GM23338 (cell line): Measurements from ENCODE around the gene OTOG. TPM values are rescaled to one million over a fixed set of nuclear protein-coding genes. Genes with fewer than 3 reads are reported as not detected.

Experiments
- ATAC-seq: fragments of 200-7000 bp; cut with Tn5 transposase; 3 replicates; pipeline ENCODE4 v1.9.1; 2020
- DNase-seq: peaks from one replicate; pipeline ENCODE4 v3.0.0-alpha.2; 2015; ENCODE audit warnings: low spot score
- H2AFZ ChIP-seq: fragments of 200-600 bp; sonication (generic); 2 replicates; pipeline ENCODE4 v1.8.0; 2016; ENCODE audit warnings: antibody characterized with exemption, mild to moderate bottlenecking, moderate library complexity
- H3F3A ChIP-seq: fragments of 200-600 bp; sonication (generic); replicated peaks from 2 replicates; pipeline ENCODE4 v1.8.0; 2017; ENCODE audit warnings: antibody characterized with exemption, mixed run types, low read depth
- H3K27ac ChIP-seq: fragments of 200-600 bp; sonication (generic); 2 replicates; pipeline ENCODE4 v1.6.1; 2016; ENCODE audit warnings: low read depth
- H3K27me3 ChIP-seq: fragments of 200-600 bp; sonication (generic); 2 replicates; pipeline ENCODE4 v1.8.0; 2016; ENCODE audit warnings: mild to moderate bottlenecking, mixed run types, moderate library complexity; ENCODE audit not compliant: insufficient read depth
- H3K36me3 ChIP-seq: fragments of 200-600 bp; sonication (generic); 2 replicates; pipeline ENCODE4 v1.8.0; 2016; ENCODE audit warnings: mild to moderate bottlenecking; ENCODE audit not compliant: insufficient read depth
- H3K4me1 ChIP-seq: fragments of 200-600 bp; sonication (generic); 2 replicates; pipeline ENCODE4 v1.8.0; 2016; ENCODE audit warnings: mild to moderate bottlenecking, moderate library complexity; ENCODE audit not compliant: insufficient read depth
- H3K4me2 ChIP-seq: fragments of 200-600 bp; sonication (generic); 2 replicates; pipeline ENCODE4 v1.7.1; 2017; ENCODE audit warnings: mixed run types
- H3K4me3 ChIP-seq: fragments of 200-600 bp; sonication (generic); 2 replicates; pipeline ENCODE4 v1.6.1; 2016; ENCODE audit warnings: mixed run types
- H3K79me2 ChIP-seq: fragments of 200-600 bp; sonication (generic); replicated peaks from 2 replicates; pipeline ENCODE4 v1.8.0; 2017; ENCODE audit warnings: mild to moderate bottlenecking; ENCODE audit not compliant: insufficient read depth
- H3K9me2 ChIP-seq: fragments of 200-600 bp; sonication (generic); 2 replicates; pipeline ENCODE4 v1.8.0; 2017; ENCODE audit not compliant: insufficient read depth
- H4K20me1 ChIP-seq: fragments of 200-600 bp; sonication (generic); replicated peaks from 2 replicates; pipeline ENCODE4 v1.8.0; 2017; ENCODE audit warnings: mild to moderate bottlenecking; ENCODE audit not compliant: insufficient read depth
- H3K27ac Mint-ChIP-seq: 2 replicates; pipeline ENCODE4 v1.8.0; 2020; ENCODE audit warnings: inconsistent platforms, mild to moderate bottlenecking, moderate library complexity, mixed read lengths
- H3K27me3 Mint-ChIP-seq: 3 replicates; pipeline ENCODE4 v1.8.0; 2022; ENCODE audit warnings: low read depth, mild to moderate bottlenecking, moderate library complexity, mixed read lengths, inconsistent platforms; ENCODE audit not compliant: insufficient read depth, poor library complexity
- H3K36me3 Mint-ChIP-seq: 3 replicates; pipeline ENCODE4 v1.8.0; 2021; ENCODE audit warnings: low read depth, mild to moderate bottlenecking, inconsistent platforms, moderate library complexity, mixed read lengths
- H3K4me1 Mint-ChIP-seq: 3 replicates; pipeline ENCODE4 v1.8.0; 2020; ENCODE audit warnings: mild to moderate bottlenecking, inconsistent platforms, mixed read lengths
- H3K4me3 Mint-ChIP-seq: 3 replicates; pipeline ENCODE4 v1.8.0; 2021; ENCODE audit warnings: moderate library complexity, mild to moderate bottlenecking, inconsistent platforms, mixed read lengths
- H3K9me3 Mint-ChIP-seq: 3 replicates; pipeline ENCODE4 v1.8.0; 2020; ENCODE audit warnings: moderate library complexity, mild to moderate bottlenecking, inconsistent platforms, mixed read lengths
- CREB1 ChIP-seq: fragments of 250-450 bp; sonication (Bioruptor Pico); IDR thresholded peaks from 2 replicates; pipeline ENCODE4 v1.5.0; 2020; ENCODE audit warnings: low read depth, mild to moderate bottlenecking, moderate library complexity
- ETS1 ChIP-seq: IDR thresholded peaks from 2 replicates; pipeline ENCODE4 v1.6.1; 2016; ENCODE audit warnings: antibody characterized with exemption
- EZH2 ChIP-seq: fragments of 200-600 bp; sonication (generic); IDR thresholded peaks from one replicate; pipeline ENCODE4 v1.8.0; 2017; ENCODE audit warnings: antibody characterized with exemption, mild to moderate bottlenecking, low read depth; ENCODE audit not compliant: unreplicated experiment
- EZH2phosphoT487 ChIP-seq: fragments of 200-600 bp; sonication (generic); IDR thresholded peaks from one replicate; pipeline ENCODE4 v1.8.1; 2018; ENCODE audit warnings: antibody characterized with exemption; ENCODE audit not compliant: unreplicated experiment
- JUNB ChIP-seq: IDR thresholded peaks from one replicate; pipeline ENCODE4 v1.6.1; 2016; ENCODE audit warnings: antibody characterized with exemption; ENCODE audit not compliant: unreplicated experiment
- NANOG ChIP-seq: IDR thresholded peaks from 2 replicates; pipeline ENCODE4 v1.6.1; 2016; ENCODE audit warnings: antibody characterized with exemption, borderline replicate concordance
- POLR2AphosphoS5 ChIP-seq: IDR thresholded peaks from 2 replicates; pipeline ENCODE4 v1.6.1; 2016; ENCODE audit warnings: antibody characterized with exemption, low read depth
- REST ChIP-seq: IDR thresholded peaks from one replicate; pipeline ENCODE4 v1.6.1; 2018; ENCODE audit warnings: antibody characterized with exemption; ENCODE audit not compliant: unreplicated experiment
- STAT1 ChIP-seq: IDR thresholded peaks from one replicate; pipeline ENCODE4 v1.6.1; 2016; ENCODE audit warnings: antibody characterized with exemption; ENCODE audit not compliant: unreplicated experiment
- ZNF114 ChIP-seq: fragments of 250-450 bp; sonication (Bioruptor Pico); IDR thresholded peaks from 2 replicates; pipeline ENCODE4 v1.5.0; 2020; ENCODE audit warnings: mild to moderate bottlenecking, moderate library complexity
- ZNF331 ChIP-seq: fragments of 250-450 bp; sonication (Bioruptor Pico); IDR thresholded peaks from 2 replicates; pipeline ENCODE4 v1.5.0; 2020; ENCODE audit warnings: low read depth, mild to moderate bottlenecking, moderate library complexity
- polyA plus RNA-seq: library from polyadenylated mRNA; unstranded; fragments of >200 nt; fragmentation: Nextera tagmentation; extraction: Ambion mirVana; gene quantifications from 2 replicates; pipeline ENCODE4 v1.2.1, GENCODE V29; 2016
- total RNA-seq: library from RNA; depleted of rRNA; stranded (reverse); fragments of >200 nt; shearing (Covaris generic); gene quantifications from 2 replicates; pipeline ENCODE4 v1.2.3, GENCODE V29; 2014
- TF ChIP-seq, protein P1 (sequence below), 2 experiments: fragments of 200-600 bp in 1 of 2; sonication (generic) in 1 of 2; conservative IDR thresholded peaks; 2 replicates each; pipeline versions ENCODE4 v1.5.1 to v1.6.1; 2016 to 2017; ENCODE audit warnings: antibody characterized with exemption in 2 of 2, low read depth in 2 of 2, mild to moderate bottlenecking in 2 of 2, moderate library complexity in 1 of 2
- TF ChIP-seq, protein P2 (sequence below): fragments of 250-450 bp; sonication (Bioruptor Pico); IDR thresholded peaks from 2 replicates; pipeline ENCODE4 v1.5.0; 2020; ENCODE audit warnings: mild to moderate bottlenecking, moderate library complexity

The OTOG gene
- total and polyA plus RNA-seq, 2 experiments from 2014 or later: 0.40 to 0.52 TPM

DNA sequence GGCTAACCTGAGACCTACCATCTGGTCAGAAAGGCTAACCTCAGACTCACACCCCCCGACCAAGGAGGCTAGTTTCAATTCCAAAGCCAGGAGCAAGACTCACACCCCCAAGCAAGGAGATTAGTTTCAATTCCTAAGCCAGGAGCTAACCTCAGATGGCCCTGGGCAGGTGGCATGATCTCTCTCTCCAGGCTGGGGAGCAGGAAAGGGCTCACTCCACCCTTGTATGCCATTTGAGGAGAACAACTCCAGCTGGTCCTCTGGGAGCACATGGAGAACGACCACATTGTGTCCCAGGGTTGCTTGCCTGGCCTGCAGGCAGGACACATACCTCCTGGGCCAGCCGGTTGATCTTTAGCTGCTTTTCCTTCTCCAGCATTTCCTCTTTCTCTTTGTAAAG lies 35.5 kb upstream of the OTOG start:
- Mint-ChIP-seq H3K27me3 (peaks cover 3% of the 10 kb centered on the region), H3K4me1 (peaks cover 12% of the 10 kb centered on the region)
- no peaks in the 10 kb centered on the region for H3K79me2 ChIP-seq

More for the DNA sequence above, 35.5 kb upstream of the OTOG start:
- no peak overlapping the region for H3K27ac Mint-ChIP-seq
- no peaks in the 10 kb centered on the region for H3F3A ChIP-seq
- H4K20me1 ChIP-seq: no peaks in the 10 kb centered on the region
- no peak overlapping the region for H3K4me3 ChIP-seq
- no peak overlapping the region for H3K27ac ChIP-seq
- no peak for DNase-seq
- H3K36me3 ChIP-seq: no peaks in the 10 kb centered on the region
- no peaks in the 10 kb centered on the region for H3K4me1 ChIP-seq
- H3K36me3 Mint-ChIP-seq: no peaks in the 10 kb centered on the region; the same call in 2 of the 3 replicates
- no peak for ATAC-seq
- no peak overlapping the region for H3K4me3 Mint-ChIP-seq
- H3K9me3 Mint-ChIP-seq: no peaks in the 10 kb centered on the region
- H2AFZ ChIP-seq: no peak overlapping the region
- H3K27me3 ChIP-seq: no peaks in the 10 kb centered on the region
- no peak overlapping the region for H3K4me2 ChIP-seq
- no peaks in the 10 kb centered on the region for H3K9me2 ChIP-seq
- TF ChIP-seq JUNB (no peak), EZH2 (no peak), REST (no peak), ETS1 (no peak), POLR2AphosphoS5 (no peak), NANOG (no peak), STAT1 (no peak), EZH2phosphoT487 (no peak), ZNF331 (no peak), ZNF114 (CRISPR knock-in tag) (no peak), CREB1 (CRISPR knock-in tag) (no peak)
- TF ChIP-seq, protein P1, sequence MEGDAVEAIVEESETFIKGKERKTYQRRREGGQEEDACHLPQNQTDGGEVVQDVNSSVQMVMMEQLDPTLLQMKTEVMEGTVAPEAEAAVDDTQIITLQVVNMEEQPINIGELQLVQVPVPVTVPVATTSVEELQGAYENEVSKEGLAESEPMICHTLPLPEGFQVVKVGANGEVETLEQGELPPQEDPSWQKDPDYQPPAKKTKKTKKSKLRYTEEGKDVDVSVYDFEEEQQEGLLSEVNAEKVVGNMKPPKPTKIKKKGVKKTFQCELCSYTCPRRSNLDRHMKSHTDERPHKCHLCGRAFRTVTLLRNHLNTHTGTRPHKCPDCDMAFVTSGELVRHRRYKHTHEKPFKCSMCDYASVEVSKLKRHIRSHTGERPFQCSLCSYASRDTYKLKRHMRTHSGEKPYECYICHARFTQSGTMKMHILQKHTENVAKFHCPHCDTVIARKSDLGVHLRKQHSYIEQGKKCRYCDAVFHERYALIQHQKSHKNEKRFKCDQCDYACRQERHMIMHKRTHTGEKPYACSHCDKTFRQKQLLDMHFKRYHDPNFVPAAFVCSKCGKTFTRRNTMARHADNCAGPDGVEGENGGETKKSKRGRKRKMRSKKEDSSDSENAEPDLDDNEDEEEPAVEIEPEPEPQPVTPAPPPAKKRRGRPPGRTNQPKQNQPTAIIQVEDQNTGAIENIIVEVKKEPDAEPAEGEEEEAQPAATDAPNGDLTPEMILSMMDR (conservative IDR thresholded peaks at IDR 0.05; ENCODE audit: low read depth in 2 of 2): no peak
- TF ChIP-seq, protein P2, sequence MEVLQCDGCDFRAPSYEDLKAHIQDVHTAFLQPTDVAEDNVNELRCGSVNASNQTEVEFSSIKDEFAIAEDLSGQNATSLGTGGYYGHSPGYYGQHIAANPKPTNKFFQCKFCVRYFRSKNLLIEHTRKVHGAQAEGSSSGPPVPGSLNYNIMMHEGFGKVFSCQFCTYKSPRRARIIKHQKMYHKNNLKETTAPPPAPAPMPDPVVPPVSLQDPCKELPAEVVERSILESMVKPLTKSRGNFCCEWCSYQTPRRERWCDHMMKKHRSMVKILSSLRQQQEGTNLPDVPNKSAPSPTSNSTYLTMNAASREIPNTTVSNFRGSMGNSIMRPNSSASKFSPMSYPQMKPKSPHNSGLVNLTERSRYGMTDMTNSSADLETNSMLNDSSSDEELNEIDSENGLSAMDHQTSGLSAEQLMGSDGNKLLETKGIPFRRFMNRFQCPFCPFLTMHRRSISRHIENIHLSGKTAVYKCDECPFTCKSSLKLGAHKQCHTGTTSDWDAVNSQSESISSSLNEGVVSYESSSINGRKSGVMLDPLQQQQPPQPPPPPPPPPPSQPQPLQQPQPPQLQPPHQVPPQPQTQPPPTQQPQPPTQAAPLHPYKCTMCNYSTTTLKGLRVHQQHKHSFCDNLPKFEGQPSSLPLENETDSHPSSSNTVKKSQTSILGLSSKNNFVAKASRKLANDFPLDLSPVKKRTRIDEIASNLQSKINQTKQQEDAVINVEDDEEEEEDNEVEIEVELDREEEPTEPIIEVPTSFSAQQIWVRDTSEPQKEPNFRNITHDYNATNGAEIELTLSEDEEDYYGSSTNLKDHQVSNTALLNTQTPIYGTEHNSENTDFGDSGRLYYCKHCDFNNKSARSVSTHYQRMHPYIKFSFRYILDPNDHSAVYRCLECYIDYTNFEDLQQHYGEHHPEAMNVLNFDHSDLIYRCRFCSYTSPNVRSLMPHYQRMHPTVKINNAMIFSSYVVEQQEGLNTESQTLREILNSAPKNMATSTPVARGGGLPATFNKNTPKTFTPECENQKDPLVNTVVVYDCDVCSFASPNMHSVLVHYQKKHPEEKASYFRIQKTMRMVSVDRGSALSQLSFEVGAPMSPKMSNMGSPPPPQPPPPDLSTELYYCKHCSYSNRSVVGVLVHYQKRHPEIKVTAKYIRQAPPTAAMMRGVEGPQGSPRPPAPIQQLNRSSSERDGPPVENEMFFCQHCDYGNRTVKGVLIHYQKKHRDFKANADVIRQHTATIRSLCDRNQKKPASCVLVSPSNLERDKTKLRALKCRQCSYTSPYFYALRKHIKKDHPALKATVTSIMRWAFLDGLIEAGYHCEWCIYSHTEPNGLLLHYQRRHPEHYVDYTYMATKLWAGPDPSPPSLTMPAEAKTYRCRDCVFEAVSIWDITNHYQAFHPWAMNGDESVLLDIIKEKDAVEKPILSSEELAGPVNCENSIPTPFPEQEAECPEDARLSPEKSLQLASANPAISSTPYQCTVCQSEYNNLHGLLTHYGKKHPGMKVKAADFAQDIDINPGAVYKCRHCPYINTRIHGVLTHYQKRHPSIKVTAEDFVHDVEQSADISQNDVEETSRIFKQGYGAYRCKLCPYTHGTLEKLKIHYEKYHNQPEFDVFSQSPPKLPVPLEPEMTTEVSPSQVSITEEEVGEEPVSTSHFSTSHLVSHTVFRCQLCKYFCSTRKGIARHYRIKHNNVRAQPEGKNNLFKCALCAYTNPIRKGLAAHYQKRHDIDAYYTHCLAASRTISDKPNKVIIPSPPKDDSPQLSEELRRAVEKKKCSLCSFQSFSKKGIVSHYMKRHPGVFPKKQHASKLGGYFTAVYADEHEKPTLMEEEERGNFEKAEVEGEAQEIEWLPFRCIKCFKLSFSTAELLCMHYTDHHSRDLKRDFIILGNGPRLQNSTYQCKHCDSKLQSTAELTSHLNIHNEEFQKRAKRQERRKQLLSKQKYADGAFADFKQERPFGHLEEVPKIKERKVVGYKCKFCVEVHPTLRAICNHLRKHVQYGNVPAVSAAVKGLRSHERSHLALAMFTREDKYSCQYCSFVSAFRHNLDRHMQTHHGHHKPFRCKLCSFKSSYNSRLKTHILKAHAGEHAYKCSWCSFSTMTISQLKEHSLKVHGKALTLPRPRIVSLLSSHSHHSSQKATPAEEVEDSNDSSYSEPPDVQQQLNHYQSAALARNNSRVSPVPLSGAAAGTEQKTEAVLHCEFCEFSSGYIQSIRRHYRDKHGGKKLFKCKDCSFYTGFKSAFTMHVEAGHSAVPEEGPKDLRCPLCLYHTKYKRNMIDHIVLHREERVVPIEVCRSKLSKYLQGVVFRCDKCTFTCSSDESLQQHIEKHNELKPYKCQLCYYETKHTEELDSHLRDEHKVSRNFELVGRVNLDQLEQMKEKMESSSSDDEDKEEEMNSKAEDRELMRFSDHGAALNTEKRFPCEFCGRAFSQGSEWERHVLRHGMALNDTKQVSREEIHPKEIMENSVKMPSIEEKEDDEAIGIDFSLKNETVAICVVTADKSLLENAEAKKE: no peak
